ENCODE measurements around the gene FZD7.

DNA sequence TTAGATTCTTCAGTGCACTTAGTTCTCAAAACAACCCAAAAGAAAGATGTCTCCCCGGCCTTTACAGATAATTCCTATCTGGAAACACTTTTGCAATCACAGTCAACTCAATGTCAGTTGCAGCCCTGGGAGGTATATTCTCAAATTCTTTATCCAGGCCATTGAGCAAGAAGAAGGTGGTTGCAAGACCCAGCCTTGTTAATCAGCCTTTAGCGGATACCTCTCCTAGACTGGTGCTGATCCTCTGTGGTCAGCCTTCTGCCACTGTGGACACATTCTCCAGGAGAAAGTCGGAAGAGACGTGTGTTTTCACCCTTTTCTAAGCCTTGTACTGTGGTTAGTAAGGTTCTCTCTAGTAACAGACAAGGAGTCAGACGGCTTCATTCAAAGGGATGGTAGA is 7.8 kb upstream of the FZD7 start:
- TF ChIP-seq, protein P1, sequence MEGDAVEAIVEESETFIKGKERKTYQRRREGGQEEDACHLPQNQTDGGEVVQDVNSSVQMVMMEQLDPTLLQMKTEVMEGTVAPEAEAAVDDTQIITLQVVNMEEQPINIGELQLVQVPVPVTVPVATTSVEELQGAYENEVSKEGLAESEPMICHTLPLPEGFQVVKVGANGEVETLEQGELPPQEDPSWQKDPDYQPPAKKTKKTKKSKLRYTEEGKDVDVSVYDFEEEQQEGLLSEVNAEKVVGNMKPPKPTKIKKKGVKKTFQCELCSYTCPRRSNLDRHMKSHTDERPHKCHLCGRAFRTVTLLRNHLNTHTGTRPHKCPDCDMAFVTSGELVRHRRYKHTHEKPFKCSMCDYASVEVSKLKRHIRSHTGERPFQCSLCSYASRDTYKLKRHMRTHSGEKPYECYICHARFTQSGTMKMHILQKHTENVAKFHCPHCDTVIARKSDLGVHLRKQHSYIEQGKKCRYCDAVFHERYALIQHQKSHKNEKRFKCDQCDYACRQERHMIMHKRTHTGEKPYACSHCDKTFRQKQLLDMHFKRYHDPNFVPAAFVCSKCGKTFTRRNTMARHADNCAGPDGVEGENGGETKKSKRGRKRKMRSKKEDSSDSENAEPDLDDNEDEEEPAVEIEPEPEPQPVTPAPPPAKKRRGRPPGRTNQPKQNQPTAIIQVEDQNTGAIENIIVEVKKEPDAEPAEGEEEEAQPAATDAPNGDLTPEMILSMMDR (IDR thresholded peaks at IDR 0.05) = no peak
- TF ChIP-seq POLR2A (IDR thresholded peaks at IDR 0.05) = no peak
